GM19372 (cell line): Measurements from ENCODE around the gene ENPP7.

Experiments used
- ATAC-seq: cut with Tn5 transposase; IDR thresholded peaks from one replicate; pipeline ENCODE4 v1.9.1; 2021; ENCODE audit warnings: mild to moderate bottlenecking, low read depth, moderate library complexity; ENCODE audit not compliant: unreplicated experiment

The ENPP7 gene, protein sequence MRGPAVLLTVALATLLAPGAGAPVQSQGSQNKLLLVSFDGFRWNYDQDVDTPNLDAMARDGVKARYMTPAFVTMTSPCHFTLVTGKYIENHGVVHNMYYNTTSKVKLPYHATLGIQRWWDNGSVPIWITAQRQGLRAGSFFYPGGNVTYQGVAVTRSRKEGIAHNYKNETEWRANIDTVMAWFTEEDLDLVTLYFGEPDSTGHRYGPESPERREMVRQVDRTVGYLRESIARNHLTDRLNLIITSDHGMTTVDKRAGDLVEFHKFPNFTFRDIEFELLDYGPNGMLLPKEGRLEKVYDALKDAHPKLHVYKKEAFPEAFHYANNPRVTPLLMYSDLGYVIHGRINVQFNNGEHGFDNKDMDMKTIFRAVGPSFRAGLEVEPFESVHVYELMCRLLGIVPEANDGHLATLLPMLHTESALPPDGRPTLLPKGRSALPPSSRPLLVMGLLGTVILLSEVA

DNA sequence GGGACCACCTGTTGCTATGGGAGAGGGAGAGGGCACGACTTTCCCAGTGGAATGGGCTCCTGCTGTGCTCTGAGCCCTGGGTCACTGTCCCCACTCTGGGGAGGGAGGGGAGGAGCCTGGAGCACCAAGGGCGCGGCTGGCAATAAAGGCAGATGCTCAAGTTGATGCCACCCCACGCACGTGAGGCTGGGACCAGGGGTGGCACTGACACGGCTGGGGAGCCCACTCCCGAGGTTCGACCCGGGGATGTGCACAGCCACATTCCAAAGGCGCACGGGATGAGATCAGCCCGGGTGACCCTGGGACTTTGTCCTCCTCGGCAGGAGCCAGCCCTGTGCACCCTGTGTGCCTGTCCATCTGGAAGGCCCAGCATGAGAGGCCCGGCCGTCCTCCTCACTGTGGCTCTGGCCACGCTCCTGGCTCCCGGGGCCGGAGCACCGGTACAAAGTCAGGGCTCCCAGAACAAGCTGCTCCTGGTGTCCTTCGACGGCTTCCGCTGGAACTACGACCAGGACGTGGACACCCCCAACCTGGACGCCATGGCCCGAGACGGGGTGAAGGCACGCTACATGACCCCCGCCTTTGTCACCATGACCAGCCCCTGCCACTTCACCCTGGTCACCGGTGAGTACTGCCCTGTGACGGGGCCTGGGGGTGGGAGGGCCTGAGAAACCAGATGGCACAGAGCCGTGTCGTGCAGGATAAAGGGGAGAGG lies at the start of gene ENPP7:
Gene ENPP7 (plus strand): TSS at position 175 of the 715 bp plus-strand sequence. CDS start 197 bp downstream, at position 372.
- ATAC-seq: no peak

- no peak for ATAC-seq
Observed at GRCh38 chr17:79681101-79681621, 49.6 kb upstream of the ENPP7 start.

DNA sequence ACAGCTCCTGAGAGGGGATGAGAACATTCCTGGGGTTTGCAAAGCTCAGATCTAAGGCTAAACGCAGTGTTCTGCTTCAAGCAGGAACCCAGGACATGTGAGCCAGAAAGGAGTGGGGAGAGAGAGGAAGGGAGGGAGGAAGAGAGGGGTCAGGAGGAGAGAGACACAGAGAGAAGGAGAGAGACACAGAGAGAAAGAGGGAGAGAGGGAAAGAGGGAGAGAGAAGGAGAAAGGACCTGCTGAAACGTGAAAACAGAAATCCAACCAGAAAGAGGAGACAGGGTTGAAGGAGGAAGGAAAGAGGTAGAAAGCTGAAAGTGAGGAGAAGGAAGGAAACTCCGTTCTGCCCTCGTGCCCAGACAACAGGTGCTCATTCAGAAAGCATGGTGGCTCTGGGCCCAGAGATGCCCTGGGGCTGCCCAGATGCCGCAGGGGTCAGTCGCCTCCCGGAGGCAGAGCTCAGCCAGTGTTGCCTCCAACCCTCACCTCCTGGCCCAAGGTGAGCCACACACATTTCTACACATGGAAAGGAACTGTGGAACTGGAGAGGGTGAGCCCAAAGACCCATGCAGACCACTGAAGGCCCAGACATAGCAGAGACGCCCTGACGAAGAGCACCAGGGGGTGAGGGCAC lies 49.0 kb upstream of the ENPP7 start:
- ATAC-seq: no peak

GRCh38 chr17:79683365-79683764 lies 47.4 kb upstream of the ENPP7 start:
- ATAC-seq: no peak

GRCh38 chr17:79684132-79684985 lies 46.4 kb upstream of the ENPP7 start:
- ATAC-seq: no peak

- no peak for ATAC-seq
Observed at GRCh38 chr17:79685121-79685520, 45.6 kb upstream of the ENPP7 start.

DNA sequence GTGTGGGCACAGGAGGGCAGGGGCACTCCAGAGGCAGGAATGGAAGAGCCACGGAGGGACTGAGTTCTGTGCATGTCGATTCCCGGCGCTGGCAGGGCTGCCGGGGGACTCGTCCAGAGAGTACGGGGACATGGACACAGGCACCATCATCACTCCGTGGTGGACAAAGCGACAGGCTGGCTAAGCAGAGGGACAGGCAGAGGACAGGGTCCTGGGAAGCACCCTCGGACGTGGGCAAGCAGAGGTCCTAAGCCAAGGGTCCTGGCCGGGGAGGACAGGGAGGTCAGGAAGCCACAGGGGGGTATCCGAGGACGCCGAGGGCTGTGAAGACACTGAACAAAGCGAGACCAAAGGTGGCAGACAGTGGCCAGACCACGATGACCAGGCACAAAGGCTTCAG lies 44.3 kb upstream of the ENPP7 start:
- no peak for ATAC-seq

DNA sequence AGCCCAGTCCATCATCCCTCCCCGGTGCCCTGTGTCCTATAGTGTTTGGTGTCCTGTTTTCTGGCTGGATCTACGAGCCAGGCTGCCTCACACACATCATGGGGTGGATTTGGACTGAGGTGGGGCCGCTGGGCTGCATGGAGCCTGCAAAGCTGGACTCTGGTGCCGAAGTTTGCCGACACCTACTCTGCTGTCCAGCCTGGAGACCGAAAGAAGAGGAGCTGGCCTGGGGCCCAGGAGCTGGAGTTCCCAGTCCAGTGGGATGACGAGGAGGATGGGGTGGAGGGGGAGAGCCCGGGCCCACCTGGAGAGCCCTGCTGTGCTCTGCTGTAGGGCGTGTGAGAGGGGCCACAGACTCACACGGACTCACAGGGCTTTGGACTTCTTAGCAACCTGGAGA lies 40.3 kb upstream of the ENPP7 start:
- ATAC-seq: no peak

- no peak for ATAC-seq
Observed at GRCh38 chr17:79690988-79691836, 39.5 kb upstream of the ENPP7 start.

DNA sequence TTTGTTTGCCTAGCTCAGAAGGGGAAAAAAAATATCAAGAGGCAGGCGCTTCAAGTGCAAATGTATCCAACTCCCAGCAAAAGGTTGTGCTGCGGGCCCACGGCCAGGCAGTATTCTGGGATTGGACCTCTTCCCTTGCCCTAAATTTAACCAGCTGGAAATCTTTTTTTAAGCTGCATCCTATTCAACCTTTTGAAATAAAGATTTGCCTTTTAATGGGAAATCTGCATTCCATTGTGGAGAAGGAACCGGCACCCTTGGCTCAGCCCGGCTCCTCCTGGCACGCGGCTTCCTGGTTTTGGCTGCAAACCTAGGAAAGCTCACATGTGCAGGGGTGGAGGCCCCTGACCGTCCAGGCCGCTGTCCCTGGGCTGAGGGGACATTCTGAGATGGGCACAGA lies 38.8 kb upstream of the ENPP7 start:
- ATAC-seq: no peak

DNA sequence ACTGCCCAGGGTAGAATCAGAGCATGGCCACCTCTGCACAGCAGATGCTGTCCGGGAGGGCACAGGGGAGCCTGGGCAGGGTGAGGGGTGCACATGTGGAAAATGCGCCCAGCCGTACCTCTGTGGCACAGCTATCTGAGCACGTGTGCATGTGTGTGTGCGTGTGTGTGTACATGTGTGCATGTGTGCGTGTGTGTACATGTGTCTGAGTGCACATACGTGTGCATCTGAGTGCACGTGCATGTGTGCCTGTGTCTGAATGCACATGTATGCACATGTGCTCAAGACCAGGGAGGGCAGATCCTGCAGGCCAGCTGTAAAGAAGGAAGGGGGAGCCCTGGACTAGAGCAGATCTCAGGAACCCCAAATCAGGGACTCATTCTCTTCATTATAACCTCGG lies 37.3 kb upstream of the ENPP7 start:
- ATAC-seq: no peak

DNA sequence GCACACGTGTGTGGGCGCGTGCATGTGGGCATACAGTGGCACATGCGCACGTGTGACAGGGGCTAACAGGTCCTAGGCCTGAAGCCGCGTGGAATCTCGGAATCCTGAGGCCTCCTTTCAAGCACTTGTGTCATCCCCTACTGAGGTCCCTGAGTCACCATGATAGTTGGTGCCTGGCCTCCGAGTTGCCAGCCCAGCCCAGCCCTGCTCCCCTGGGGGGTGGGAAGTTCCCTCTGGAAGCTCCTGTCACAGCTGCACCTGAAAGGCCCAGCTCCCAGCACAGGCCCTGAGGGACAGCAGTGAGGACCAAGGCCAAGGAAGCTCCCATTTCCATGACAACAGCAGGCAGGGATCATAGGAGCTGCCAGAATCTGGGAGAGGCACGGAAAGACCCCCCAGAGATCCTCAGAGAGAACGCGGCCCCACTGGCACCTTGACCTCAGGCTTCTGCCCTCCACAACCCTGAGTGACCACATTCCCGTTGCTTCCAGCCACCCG lies 35.4 kb upstream of the ENPP7 start:
- ATAC-seq: no peak

- ATAC-seq: no peak
Observed at GRCh38 chr17:79695797-79696609, 34.7 kb upstream of the ENPP7 start.

DNA sequence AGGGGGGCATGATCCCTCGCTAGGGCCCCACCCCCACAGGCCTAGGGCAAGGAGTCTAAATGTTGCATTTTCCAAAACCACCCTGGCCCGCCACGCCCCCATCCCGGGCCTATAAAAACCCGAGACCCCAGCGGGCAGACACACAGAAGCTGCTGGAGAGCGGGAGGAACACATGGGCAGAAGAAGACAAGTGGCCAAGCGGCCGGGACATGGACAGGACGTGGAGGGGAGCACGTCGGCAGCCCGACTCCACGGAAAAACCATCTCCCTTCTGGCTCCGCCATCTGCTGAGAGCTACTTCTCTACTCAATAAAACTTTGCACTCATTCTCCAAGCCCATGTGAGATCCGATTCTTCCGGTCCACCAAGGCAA lies 34.1 kb upstream of the ENPP7 start:
- no peak for ATAC-seq

- ATAC-seq: no peak
Observed at GRCh38 chr17:79698146-79698846, 32.4 kb upstream of the ENPP7 start.

DNA sequence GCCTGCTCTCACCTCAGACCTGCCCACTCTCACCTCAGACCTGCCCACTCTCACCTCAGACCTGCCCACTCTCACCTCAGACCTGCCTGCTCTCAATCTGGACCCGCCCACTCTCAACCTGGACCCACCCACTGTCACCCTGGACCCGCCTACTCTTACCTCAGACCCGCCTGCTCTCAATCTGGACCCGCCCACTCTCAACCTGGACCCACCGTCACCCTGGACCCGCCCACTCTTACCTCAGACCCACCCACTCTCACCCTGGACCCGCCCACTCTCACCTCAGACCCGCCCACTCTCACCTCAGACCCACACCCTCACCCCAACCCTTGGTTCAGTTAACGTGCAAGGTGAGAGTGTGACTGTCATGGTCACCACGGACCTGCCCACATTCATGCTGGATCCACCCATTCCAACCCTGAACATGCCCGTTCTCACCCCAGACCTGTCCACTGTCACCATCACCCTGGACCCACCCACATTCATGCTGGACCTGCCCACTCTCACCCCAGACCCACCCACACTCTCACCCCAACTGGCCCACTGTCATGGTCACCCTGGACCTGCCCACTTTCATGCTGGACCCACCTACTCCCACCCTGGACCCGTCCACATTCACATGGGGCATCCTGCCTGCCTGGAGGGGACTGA lies 31.2 kb upstream of the ENPP7 start:
- no peak for ATAC-seq

GRCh38 chr17:79700592-79700991 lies 30.2 kb upstream of the ENPP7 start:
- no peak for ATAC-seq
